Measurements from ENCODE around the gene PNKP. TPM values are rescaled to one million over a fixed set of nuclear protein-coding genes. Genes with fewer than 3 reads are reported as not detected.

The PNKP gene
- total RNA-seq, 1 donor = 40.2 TPM

DNA sequence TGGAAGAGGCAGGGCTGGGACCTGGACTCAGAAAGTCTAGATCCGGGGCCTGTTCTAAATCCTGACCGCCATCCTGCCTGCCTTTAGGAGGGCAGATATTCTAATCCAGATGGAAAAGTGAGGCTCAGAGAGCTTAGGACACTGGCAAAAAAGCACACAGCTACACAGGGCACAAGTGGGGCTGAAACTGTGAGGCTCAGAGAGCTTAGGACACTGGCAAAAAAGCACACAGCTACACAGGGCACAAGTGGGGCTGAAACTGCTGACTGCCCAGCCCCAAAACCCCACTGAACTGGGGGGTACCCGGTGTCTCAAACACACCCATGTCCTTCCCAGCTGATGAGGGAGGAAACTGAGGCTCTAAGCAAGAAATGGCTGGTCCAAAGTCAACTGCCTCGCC is 7.8 kb upstream of the PNKP start:
- no peak for DNase-seq (ENCODE audit: low read depth)
- TF ChIP-seq, protein P1, sequence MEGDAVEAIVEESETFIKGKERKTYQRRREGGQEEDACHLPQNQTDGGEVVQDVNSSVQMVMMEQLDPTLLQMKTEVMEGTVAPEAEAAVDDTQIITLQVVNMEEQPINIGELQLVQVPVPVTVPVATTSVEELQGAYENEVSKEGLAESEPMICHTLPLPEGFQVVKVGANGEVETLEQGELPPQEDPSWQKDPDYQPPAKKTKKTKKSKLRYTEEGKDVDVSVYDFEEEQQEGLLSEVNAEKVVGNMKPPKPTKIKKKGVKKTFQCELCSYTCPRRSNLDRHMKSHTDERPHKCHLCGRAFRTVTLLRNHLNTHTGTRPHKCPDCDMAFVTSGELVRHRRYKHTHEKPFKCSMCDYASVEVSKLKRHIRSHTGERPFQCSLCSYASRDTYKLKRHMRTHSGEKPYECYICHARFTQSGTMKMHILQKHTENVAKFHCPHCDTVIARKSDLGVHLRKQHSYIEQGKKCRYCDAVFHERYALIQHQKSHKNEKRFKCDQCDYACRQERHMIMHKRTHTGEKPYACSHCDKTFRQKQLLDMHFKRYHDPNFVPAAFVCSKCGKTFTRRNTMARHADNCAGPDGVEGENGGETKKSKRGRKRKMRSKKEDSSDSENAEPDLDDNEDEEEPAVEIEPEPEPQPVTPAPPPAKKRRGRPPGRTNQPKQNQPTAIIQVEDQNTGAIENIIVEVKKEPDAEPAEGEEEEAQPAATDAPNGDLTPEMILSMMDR (IDR thresholded peaks at IDR 0.05; ENCODE audit: insufficient read depth, low read depth, low read length) = no peak
- H3K4me3 ChIP-seq (ENCODE audit: low read depth, low read length) = peak overlapping the region; percentile 95

- H3K4me3 ChIP-seq (ENCODE audit: low read depth, low read length) = peak overlapping the region; percentile 95
- no peak for DNase-seq (ENCODE audit: low read depth)
- TF ChIP-seq, protein P1 (IDR thresholded peaks at IDR 0.05; ENCODE audit: insufficient read depth, low read depth, low read length) = no peak
Measured at GRCh38 chr19:49874503-49875157, 7.3 kb upstream of the PNKP start.

- no peak for DNase-seq (ENCODE audit: low read depth)
- no peak overlapping the region for H3K4me3 ChIP-seq (ENCODE audit: low read depth, low read length)
- TF ChIP-seq, protein P1 (IDR thresholded peaks at IDR 0.05; ENCODE audit: insufficient read depth, low read depth, low read length) = no peak
Measured at GRCh38 chr19:49873834-49874233, 6.5 kb upstream of the PNKP start.

DNA sequence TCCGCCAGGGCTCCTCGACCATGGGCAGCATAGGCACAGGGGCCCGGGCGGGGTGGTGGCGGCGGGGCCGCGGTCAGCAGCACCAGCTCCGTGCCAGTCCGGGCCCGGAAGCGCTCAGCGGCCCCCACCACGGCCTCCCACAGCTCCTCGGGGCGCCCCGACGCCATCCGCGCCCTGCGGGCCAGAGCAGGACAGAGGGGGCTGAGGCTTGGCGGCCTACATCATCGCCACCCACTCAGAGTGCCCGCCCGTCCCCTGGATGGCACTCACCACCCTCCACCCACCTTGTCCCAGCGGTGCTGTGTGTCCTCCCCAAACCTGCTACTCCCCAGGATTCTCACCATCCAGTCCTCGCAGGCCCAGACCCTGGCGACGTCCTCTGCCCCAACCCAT is 5.7 kb upstream of the PNKP start:
- TF ChIP-seq, protein P1 (IDR thresholded peaks at IDR 0.05; ENCODE audit: insufficient read depth, low read depth, low read length) = no peak
- no peak overlapping the region for H3K4me3 ChIP-seq (ENCODE audit: low read depth, low read length)
- DNase-seq (ENCODE audit: low read depth) = no peak

- no peak overlapping the region for H3K4me3 ChIP-seq (ENCODE audit: low read depth, low read length)
- no peak for DNase-seq (ENCODE audit: low read depth)
- TF ChIP-seq, protein P1 (IDR thresholded peaks at IDR 0.05; ENCODE audit: insufficient read depth, low read depth, low read length) = no peak
Measured at GRCh38 chr19:49872245-49873128, 5.1 kb upstream of the PNKP start.

- TF ChIP-seq, protein P1 (IDR thresholded peaks at IDR 0.05; ENCODE audit: insufficient read depth, low read depth, low read length) = no peak
- H3K4me3 ChIP-seq (ENCODE audit: low read depth, low read length) = no peak overlapping the region
- no peak for DNase-seq (ENCODE audit: low read depth)
Measured at GRCh38 chr19:49871349-49871985, 4.1 kb upstream of the PNKP start.
